ENCODE data around the gene IL1A.

The IL1A gene

GRCh38 chr2:112723995-112724394 lies 60.3 kb downstream of the IL1A start:
- Mint-ChIP-seq H3K27me3 (peaks cover 2% of the 10 kb centered on the region), H3K4me1 (ENCODE audit: low read depth) (no peaks in the 10 kb centered on the region), H3K9me3 (ENCODE audit: low read depth) (no peaks in the 10 kb centered on the region), H3K4me3 (no peak overlapping the region), H3K27ac (no peak overlapping the region), H3K36me3 (peaks cover 2% of the 10 kb centered on the region)

Data from activated naive CD8-positive, alpha-beta T cell (primary cell).